ENCODE measurements around the gene GANC.

GANC gene

GRCh38 chr15:42385206-42385979 is 112.4 kb downstream of the GANC start:
- no peak for DNase-seq

GRCh38 chr15:42385980-42386700 is 113.1 kb downstream of the GANC start:
- DNase-seq, result no peak

- no peak for DNase-seq
These were observed 114.6 kb downstream of the GANC start for GRCh38 chr15:42387603-42388002.

- no peak for DNase-seq
These were observed 119.5 kb downstream of the GANC start for GRCh38 chr15:42392309-42393024.

- DNase-seq, result no peak
These were observed 121.1 kb downstream of the GANC start for GRCh38 chr15:42394106-42394505.

GRCh38 chr15:42395838-42396237 is 122.8 kb downstream of the GANC start:
- DNase-seq, result no peak

- DNase-seq, result no peak
These were observed 128.8 kb downstream of the GANC start for GRCh38 chr15:42401544-42402454.

GRCh38 chr15:42402455-42403205 is 129.6 kb downstream of the GANC start:
- DNase-seq, result no peak

GRCh38 chr15:42403389-42403788 is 130.4 kb downstream of the GANC start:
- DNase-seq, result no peak

- no peak for DNase-seq
These were observed 131.6 kb downstream of the GANC start for GRCh38 chr15:42404461-42405235.

GRCh38 chr15:42405863-42406482 is 133.0 kb downstream of the GANC start:
- DNase-seq, result no peak

All from NCI-H1092 treated with DMSO at 0.1 percent for 48 hours (cell line).